Measurements from ENCODE around the gene CADM3. TPM values are rescaled to one million over a fixed set of nuclear protein-coding genes. Genes with fewer than 3 reads are reported as not detected.

The CADM3 gene
- total and polyA plus RNA-seq, 2 of the 8 experiments (the other 6 are each of a cell fraction or from before 2014, with no cell fraction given) = 8.3 to 8.5 TPM

DNA sequence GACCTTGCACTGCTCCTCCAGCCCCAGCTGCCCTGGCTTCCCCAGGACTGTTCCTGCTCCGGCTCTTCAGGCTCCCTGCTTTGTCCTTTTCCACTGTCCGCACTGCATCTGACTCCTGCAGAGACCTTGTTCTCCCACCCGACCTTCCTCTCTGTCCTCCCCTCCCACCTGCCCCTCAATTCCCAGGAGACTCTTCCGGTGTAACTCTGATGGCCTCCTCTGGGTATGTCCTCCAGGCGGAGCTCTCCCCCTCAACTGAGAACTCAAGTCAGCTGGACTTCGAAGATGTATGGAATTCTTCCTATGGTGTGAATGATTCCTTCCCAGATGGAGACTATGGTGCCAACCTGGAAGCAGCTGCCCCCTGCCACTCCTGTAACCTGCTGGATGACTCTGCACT is 33.8 kb downstream of the CADM3 start:
- 70% methylated on average over 6 of the region's 6 CpGs; no CpG with 5 or more reads in 1 of the 2 experiments for WGBS, 2 experiments (ENCODE audit: extremely low coverage in 1 of 2, insufficient coverage in 1 of 2, insufficient read length in 1 of 2, insufficient replicate concordance in 2 of 2, low coverage in 1 of 2, low lambda C conversion rate in 2 of 2, missing lambda C conversion rate in 1 of 2)
- CTCF ChIA-PET (ENCODE audit: partially characterized antibody) = interaction anchor here (0.6 to 26.6 kb wide), 14 partner anchors 4 to 1057 kb away, joined by 3 to 660 read pairs (median 4); partner anchors contain the start of genes ACKR1 and CADM3
- FAIRE-seq = no peak

More for the DNA sequence above, 33.8 kb downstream of the CADM3 start:
- Histone ChIP-seq H3K56ac (replicated peaks; ENCODE audit: insufficient read length, low read depth, low read length) (no peak overlapping the region), H3K9ac (replicated peaks in 1 of 4; ENCODE audit: extremely low read depth in 1 of 4, low read depth in 3 of 4, low read length in 3 of 4) (no peak overlapping the region), H3K79me1 (ENCODE audit: low read depth, low read length) (no peaks in the 10 kb centered on the region), H3K18ac (ENCODE audit: extremely low read depth, low read length) (peak overlapping the region; percentile 52; the same call in 1 of the 2 replicates), H2BK12ac (ENCODE audit: low read depth, low read length) (no peak overlapping the region), H2BK20ac (ENCODE audit: low read length) (no peak overlapping the region), H4K5ac (ENCODE audit: insufficient read length, low read depth, low read length) (no peak overlapping the region), H3K36me3 (ENCODE audit: control insufficient read depth in 2 of 4, insufficient read depth in 4 of 4, low read length in 3 of 4) (no peaks in the 10 kb centered on the region; a peak in 1 of 8 replicates), H3K4ac (replicated peaks; ENCODE audit: insufficient read length, low read depth, low read length) (no peak overlapping the region), H3K23me2 (ENCODE audit: low read depth, low read length) (no peaks in the 10 kb centered on the region; the same call in 1 of the 2 replicates), H3K4me2 (ENCODE audit: insufficient read depth in 1 of 2, low read depth in 2 of 2, low read length in 2 of 2) (no peak overlapping the region; a peak in 1 of 4 replicates), H3K9me3 (ENCODE audit: insufficient read depth in 2 of 2, low read depth in 1 of 2, low read length in 1 of 2) (no peaks in the 10 kb centered on the region), H3K4me1 (replicated peaks in 1 of 4; ENCODE audit: control insufficient read depth in 3 of 4, insufficient read depth in 4 of 4, low read length in 3 of 4) (peaks cover 0 to 3% (median 1%) of the 10 kb centered on the region in 4 experiments; a peak in 3 of 7 replicates), H4K20me1 (replicated peaks in 1 of 2; ENCODE audit: control insufficient read depth in 1 of 2, insufficient read depth in 2 of 2, low read length in 2 of 2) (no peaks in the 10 kb centered on the region), H3K14ac (ENCODE audit: insufficient read length) (no peak overlapping the region), H3K27me3 (replicated peaks in 1 of 4; ENCODE audit: control insufficient read depth in 3 of 4, extremely low read depth in 1 of 4, insufficient read depth in 3 of 4, low read length in 3 of 4) (no peaks in the 10 kb centered on the region; a peak in 1 of 7 replicates), H2BK15ac (ENCODE audit: low read length) (no peak overlapping the region), H3K23ac (ENCODE audit: insufficient read length) (no peak overlapping the region), H3K27ac (ENCODE audit: low read depth, low read length) (no peak overlapping the region), H4K91ac (replicated peaks; ENCODE audit: insufficient read length, low read length) (no peak overlapping the region), H4K8ac (ENCODE audit: extremely low read depth, insufficient read depth, low read length) (no peak overlapping the region), H3K4me3 (ENCODE audit: extremely low read depth in 1 of 4, insufficient read depth in 2 of 4, low read depth in 3 of 4, low read length in 4 of 4) (no peak overlapping the region), H2BK5ac (ENCODE audit: low read depth, low read length) (no peak overlapping the region), H2AFZ (ENCODE audit: low read length) (no peak overlapping the region), H3K79me2 (ENCODE audit: control insufficient read depth in 1 of 2, insufficient read depth in 2 of 2, low read length in 2 of 2) (no peaks in the 10 kb centered on the region), H2AK5ac (ENCODE audit: low read depth, low read length) (no peak overlapping the region; the same call in 1 of the 2 replicates), H2BK120ac (replicated peaks; ENCODE audit: low read depth, low read length) (no peak overlapping the region)
- TF ChIP-seq CHD2 (IDR thresholded peaks at IDR 0.05; ENCODE audit: low read length) (no peak), PHF8 (conservative IDR thresholded peaks at IDR 0.05; ENCODE audit: low read depth, low read length) (no peak), SIRT6 (IDR thresholded peaks at IDR 0.05; ENCODE audit: low read length) (no peak), SIX5 (IDR thresholded peaks at IDR 0.05; ENCODE audit: low read depth, low read length) (no peak)
- TF ChIP-seq, protein P1, sequence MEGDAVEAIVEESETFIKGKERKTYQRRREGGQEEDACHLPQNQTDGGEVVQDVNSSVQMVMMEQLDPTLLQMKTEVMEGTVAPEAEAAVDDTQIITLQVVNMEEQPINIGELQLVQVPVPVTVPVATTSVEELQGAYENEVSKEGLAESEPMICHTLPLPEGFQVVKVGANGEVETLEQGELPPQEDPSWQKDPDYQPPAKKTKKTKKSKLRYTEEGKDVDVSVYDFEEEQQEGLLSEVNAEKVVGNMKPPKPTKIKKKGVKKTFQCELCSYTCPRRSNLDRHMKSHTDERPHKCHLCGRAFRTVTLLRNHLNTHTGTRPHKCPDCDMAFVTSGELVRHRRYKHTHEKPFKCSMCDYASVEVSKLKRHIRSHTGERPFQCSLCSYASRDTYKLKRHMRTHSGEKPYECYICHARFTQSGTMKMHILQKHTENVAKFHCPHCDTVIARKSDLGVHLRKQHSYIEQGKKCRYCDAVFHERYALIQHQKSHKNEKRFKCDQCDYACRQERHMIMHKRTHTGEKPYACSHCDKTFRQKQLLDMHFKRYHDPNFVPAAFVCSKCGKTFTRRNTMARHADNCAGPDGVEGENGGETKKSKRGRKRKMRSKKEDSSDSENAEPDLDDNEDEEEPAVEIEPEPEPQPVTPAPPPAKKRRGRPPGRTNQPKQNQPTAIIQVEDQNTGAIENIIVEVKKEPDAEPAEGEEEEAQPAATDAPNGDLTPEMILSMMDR (IDR thresholded peaks at IDR 0.05; ENCODE audit: control extremely low read depth in 1 of 3, insufficient read depth in 1 of 3, low read depth in 1 of 3, low read length in 3 of 3) = peak in 2 of 3 experiments; percentile 37 to 38; a peak in 3 of 4 replicates
- DNase-seq (ENCODE audit: low read depth in 1 of 2, low spot score in 2 of 2) = no peak
- POLR2A ChIA-PET (ENCODE audit: partially characterized antibody) = interaction anchor here (0.6 to 2.0 kb wide), 3 partner anchors 9 to 28 kb away, joined by 3 to 5 read pairs (median 4); no protein-coding TSS in a partner anchor

All from H1 (cell line).